Omental fat pad (tissue), 4 donors: Measurements from ENCODE around the gene STIL. TPM values are rescaled to one million over a fixed set of nuclear protein-coding genes. Genes with fewer than 3 reads are reported as not detected.

Source experiments
- ATAC-seq: fragments of 150-250 bp; one replicate; pipeline ENCODE4 v1.9.1; 2016; ENCODE audit warnings: mild to moderate bottlenecking, moderate library complexity; ENCODE audit not compliant: low FRiP score
- DNase-seq: peaks from one replicate; pipeline ENCODE4 v3.0.0-alpha.2; 2019; ENCODE audit warnings: low spot score
- CTCF ChIP-seq, 3 donors: fragments of 450-650 bp; IDR thresholded peaks; one replicate each; pipeline ENCODE4 v1.5.1; 2016 to 2017; ENCODE audit warnings: antibody characterized with exemption in 3 of 3, mild to moderate bottlenecking in 3 of 3, moderate library complexity in 2 of 3
- total RNA-seq, 4 donors: library from RNA; depleted of rRNA; stranded (reverse); fragments of >200 nt; gene quantifications; one replicate each; pipeline ENCODE4 v1.1.0, GENCODE V29; 2016

The STIL gene
- total RNA-seq, 4 donors from 2014 or later: 1.0 to 2.2 (median 1.3) TPM

- peak; percentile 6 for ATAC-seq
- no peak for TF ChIP-seq CTCF (IDR thresholded peaks at IDR 0.05)
- DNase-seq: no peak
Measured at GRCh38 chr1:47224676-47225399, 89.1 kb downstream of the STIL start.

DNA sequence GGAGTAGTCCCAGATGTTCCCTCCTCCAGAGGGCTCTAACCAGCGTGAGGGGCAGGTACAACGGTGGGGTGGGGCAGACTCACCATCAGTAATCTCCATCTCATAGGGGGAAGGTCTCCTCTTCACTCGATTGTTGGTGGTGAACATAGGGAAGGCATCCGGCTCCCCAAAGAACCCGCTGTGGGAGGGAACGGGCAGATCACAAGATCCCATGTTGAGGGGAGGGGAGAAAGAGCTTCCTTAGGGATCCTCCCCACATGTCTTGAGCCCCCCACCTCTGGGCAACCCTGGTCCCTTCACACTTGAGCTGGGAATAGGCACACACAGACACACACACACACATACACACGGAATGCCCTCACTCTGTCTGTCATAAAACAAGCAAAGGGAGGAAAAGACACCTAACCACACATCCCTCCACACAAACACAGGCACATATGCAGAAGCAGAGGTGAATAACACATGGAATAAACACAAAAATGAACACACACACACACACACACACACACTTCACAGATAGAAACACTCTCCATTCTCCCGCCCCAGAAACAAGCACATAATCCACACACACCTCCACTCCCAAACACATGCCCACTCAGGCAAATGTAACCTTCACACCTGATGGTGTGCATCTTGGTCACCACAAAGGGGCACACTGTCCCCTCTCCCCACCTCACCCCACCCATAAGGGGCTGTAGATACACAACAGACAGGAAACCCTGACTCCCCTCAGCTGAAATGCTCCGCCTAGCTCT lies 89.8 kb downstream of the STIL start:
- TF ChIP-seq CTCF (IDR thresholded peaks at IDR 0.05): no peak
- no peak for ATAC-seq

DNA sequence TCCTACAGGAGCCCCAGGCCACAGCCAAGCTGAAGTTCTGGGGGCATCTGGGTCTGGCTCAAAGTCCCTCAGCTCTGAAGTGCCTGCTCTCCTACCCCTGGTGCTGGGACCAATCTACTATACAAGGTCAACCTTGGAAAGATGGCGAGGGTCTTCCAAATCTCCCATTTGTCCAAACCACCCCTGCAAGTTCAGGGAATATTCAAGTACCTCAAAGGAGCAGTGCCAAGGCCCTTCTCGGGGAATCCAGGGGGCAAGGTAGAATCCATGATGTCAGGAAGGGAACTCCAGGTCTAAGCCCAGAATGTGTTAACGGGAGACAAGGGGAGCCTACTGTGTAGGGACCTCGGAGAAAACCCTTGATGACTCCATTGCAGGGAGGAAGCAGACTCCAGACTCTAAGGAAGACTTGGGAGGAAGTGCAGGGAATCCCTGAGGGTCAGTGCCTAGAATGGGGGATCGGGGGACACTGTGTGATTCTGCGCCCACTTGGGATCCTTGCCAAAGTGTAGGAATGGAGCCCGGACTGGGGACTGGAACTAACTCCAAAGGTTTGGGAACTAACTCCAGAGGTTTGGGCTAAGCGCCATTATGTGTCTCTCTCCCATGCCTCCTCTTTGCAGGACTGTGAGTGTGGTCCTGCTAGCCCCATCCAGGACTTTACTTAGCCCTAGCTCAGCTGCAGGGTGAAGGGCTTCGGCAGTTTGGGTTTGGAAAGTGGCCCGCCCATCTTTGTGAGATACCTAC lies 90.6 kb downstream of the STIL start:
- ATAC-seq: no peak
- no peak for TF ChIP-seq CTCF (IDR thresholded peaks at IDR 0.05)
- no peak for DNase-seq

More for the DNA sequence above, 89.8 kb downstream of the STIL start:
- no peak for DNase-seq

GRCh38 chr1:47222476-47222875 lies 91.5 kb downstream of the STIL start:
- DNase-seq (no peak), ATAC-seq (no peak)
- TF ChIP-seq CTCF (IDR thresholded peaks at IDR 0.05): no peak

GRCh38 chr1:47219590-47220220 lies 94.2 kb downstream of the STIL start:
- TF ChIP-seq CTCF (IDR thresholded peaks at IDR 0.05): no peak
- ATAC-seq (no peak), DNase-seq (no peak)

- TF ChIP-seq CTCF (IDR thresholded peaks at IDR 0.05): no peak
- ATAC-seq (no peak), DNase-seq (no peak)
Measured at GRCh38 chr1:47219001-47219400, 94.9 kb downstream of the STIL start.
